Neural cell (in vitro differentiated cells): ENCODE data around the gene LPCAT1. TPM values are rescaled to one million over a fixed set of nuclear protein-coding genes. Genes with fewer than 3 reads are reported as not detected.

Experiments
- H2AFZ ChIP-seq: fragments of 200-600, 300-800 bp; sonication (generic), shearing (Covaris generic); 2 replicates; pipeline ENCODE4 v1.6.0; 2014; ENCODE audit warnings: low read depth, mild to moderate bottlenecking, antibody characterized with exemption, low read length, moderate library complexity
- H3F3A ChIP-seq: fragments of 200-600 bp; shearing (Covaris generic); 2 replicates; pipeline ENCODE4 v1.6.1; 2016; ENCODE audit warnings: mild to moderate bottlenecking, moderate library complexity, mixed read lengths, antibody characterized with exemption, low read length; ENCODE audit not compliant: insufficient read depth, poor library complexity, severe bottlenecking
- H3K27ac ChIP-seq: fragments of 200-600, 300-800 bp; sonication (generic), shearing (Covaris generic); 2 replicates; pipeline ENCODE4 v1.5.1; 2014; ENCODE audit warnings: mild to moderate bottlenecking, low read length, moderate library complexity
- H3K27me3 ChIP-seq: fragments of 300-800, 200-600 bp; sonication (generic), shearing (Covaris generic); 2 replicates; pipeline ENCODE4 v1.6.0; 2014; ENCODE audit warnings: mild to moderate bottlenecking, low read depth, low read length, moderate library complexity; ENCODE audit not compliant: insufficient read depth
- H3K36me3 ChIP-seq: fragments of 300-800, 200-600 bp; sonication (generic), shearing (Covaris generic); 2 replicates; pipeline ENCODE4 v1.5.1; 2014; ENCODE audit warnings: mild to moderate bottlenecking, antibody characterized with exemption, low read length, moderate library complexity; ENCODE audit not compliant: insufficient read depth
- H3K4me2 ChIP-seq: fragments of 300-800, 200-600 bp; sonication (generic), shearing (Covaris generic); 2 replicates; pipeline ENCODE4 v1.6.0; 2014; ENCODE audit warnings: mild to moderate bottlenecking, low read length
- H3K4me3 ChIP-seq: fragments of 300-800, 200-600 bp; sonication (generic), shearing (Covaris generic); 2 replicates; pipeline ENCODE4 v1.5.1; 2014; ENCODE audit warnings: mild to moderate bottlenecking, low read length, moderate library complexity
- H3K79me2 ChIP-seq: fragments of 200-600 bp; shearing (Covaris generic); replicated peaks from 2 replicates; pipeline ENCODE4 v1.6.0; 2014; ENCODE audit warnings: mild to moderate bottlenecking, low read length, moderate library complexity; ENCODE audit not compliant: insufficient read depth
- H3K9ac ChIP-seq: fragments of 300-800, 200-600 bp; sonication (generic), shearing (Covaris generic); 2 replicates; pipeline ENCODE4 v1.6.1; 2016; ENCODE audit warnings: mild to moderate bottlenecking, low read length, mixed read lengths
- H3K9me2 ChIP-seq: fragments of 200-600 bp; shearing (Covaris generic); 2 replicates; pipeline ENCODE4 v1.6.1; 2016; ENCODE audit warnings: mild to moderate bottlenecking, low read length, mixed read lengths; ENCODE audit not compliant: insufficient read depth
- H3K9me3 ChIP-seq: fragments of 200-600, 300-800 bp; sonication (generic), shearing (Covaris generic); 2 replicates; pipeline ENCODE4 v1.6.1; 2016; ENCODE audit warnings: mild to moderate bottlenecking, mixed run types, low read length, moderate library complexity, mixed read lengths
- H4K20me1 ChIP-seq: fragments of 200-600 bp; shearing (Covaris generic); 2 replicates; pipeline ENCODE4 v1.6.1; 2016; ENCODE audit warnings: mild to moderate bottlenecking, mixed run types; ENCODE audit not compliant: insufficient read depth
- EP300 ChIP-seq: fragments of 450-650 bp; conservative IDR thresholded peaks from 2 replicates; pipeline ENCODE4 v1.6.1; 2014; ENCODE audit warnings: antibody characterized with exemption, mild to moderate bottlenecking, moderate library complexity; ENCODE audit not compliant: poor library complexity, severe bottlenecking
- EZH2 ChIP-seq: fragments of 200-600, 300-800 bp; shearing (Covaris generic), sonication (generic); IDR thresholded peaks from 2 replicates; pipeline ENCODE4 v1.6.1; 2014; ENCODE audit warnings: antibody characterized with exemption, low read length, borderline replicate concordance, mild to moderate bottlenecking; ENCODE audit not compliant: insufficient read depth, poor library complexity, severe bottlenecking
- MXI1 ChIP-seq: fragments of 450-650 bp; conservative IDR thresholded peaks from 2 replicates; pipeline ENCODE4 v1.6.1; 2014; ENCODE audit warnings: antibody characterized with exemption, mild to moderate bottlenecking; ENCODE audit not compliant: poor library complexity, severe bottlenecking
- POLR2AphosphoS5 ChIP-seq: IDR thresholded peaks from 2 replicates; pipeline ENCODE4 v1.6.1; 2012
- RAD21 ChIP-seq: fragments of 450-650 bp; conservative IDR thresholded peaks from 2 replicates; pipeline ENCODE4 v1.6.1; 2014; ENCODE audit warnings: antibody characterized with exemption, mild to moderate bottlenecking, moderate library complexity
- REST ChIP-seq: IDR thresholded peaks from 2 replicates; pipeline ENCODE4 v1.6.1; 2012; ENCODE audit warnings: borderline replicate concordance
- SMC3 ChIP-seq: fragments of 450-650 bp; conservative IDR thresholded peaks from 2 replicates; pipeline ENCODE4 v1.6.1; 2014; ENCODE audit warnings: antibody characterized with exemption, mild to moderate bottlenecking, moderate library complexity; ENCODE audit not compliant: poor library complexity
- TAF1 ChIP-seq: IDR thresholded peaks from 2 replicates; pipeline ENCODE4 v1.6.1; 2012; ENCODE audit warnings: low read depth
- polyA plus RNA-seq: library from polyadenylated mRNA; depleted of rRNA; stranded (reverse); fragments of >200 nt; gene quantifications from 2 replicates; pipeline ENCODE4 v1.2.3, GENCODE V29; 2014
- TF ChIP-seq, protein P1 (sequence below): fragments of 450-650 bp; IDR thresholded peaks from 2 replicates; pipeline ENCODE4 v1.5.1; 2014; ENCODE audit warnings: antibody characterized with exemption, mild to moderate bottlenecking, moderate library complexity; ENCODE audit not compliant: poor library complexity, severe bottlenecking

The LPCAT1 gene
- polyA plus RNA-seq, 1 donor from 2014 or later: 61.8 TPM

DNA sequence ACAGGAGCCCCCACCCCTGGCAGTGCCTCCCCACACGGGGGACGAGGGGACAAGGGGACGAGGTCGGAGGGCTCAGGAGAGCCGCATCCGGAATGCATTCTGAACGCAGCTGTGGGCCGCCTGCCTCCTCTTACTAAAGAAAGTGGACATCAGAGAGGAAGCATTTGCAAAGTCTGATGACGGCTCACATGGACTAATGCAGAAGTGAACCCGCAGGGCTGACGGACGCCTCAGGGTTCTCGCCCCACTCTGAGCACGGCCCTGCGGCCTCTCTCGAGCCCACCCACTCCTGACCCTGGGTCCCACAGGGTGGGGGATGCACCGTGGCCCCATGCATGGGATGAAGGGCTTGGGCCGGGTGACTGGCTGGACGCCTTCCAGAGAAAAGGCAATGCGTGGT is 5.9 kb downstream of the LPCAT1 start:
- H3K9me2 ChIP-seq: no peaks in the 10 kb centered on the region
- H3K27ac ChIP-seq: no peak overlapping the region
- H4K20me1 ChIP-seq: peaks cover 20% of the 10 kb centered on the region
- no peak overlapping the region for H3K9ac ChIP-seq
- peaks cover 11% of the 10 kb centered on the region for H3K79me2 ChIP-seq
- no peaks in the 10 kb centered on the region for H3K9me3 ChIP-seq
- H3K36me3 ChIP-seq: no peaks in the 10 kb centered on the region
- TF ChIP-seq RAD21 (no peak), SMC3 (no peak), REST (no peak), POLR2AphosphoS5 (no peak), TAF1 (no peak), EP300 (no peak), EZH2 (no peak), MXI1 (no peak)
- TF ChIP-seq, protein P1, sequence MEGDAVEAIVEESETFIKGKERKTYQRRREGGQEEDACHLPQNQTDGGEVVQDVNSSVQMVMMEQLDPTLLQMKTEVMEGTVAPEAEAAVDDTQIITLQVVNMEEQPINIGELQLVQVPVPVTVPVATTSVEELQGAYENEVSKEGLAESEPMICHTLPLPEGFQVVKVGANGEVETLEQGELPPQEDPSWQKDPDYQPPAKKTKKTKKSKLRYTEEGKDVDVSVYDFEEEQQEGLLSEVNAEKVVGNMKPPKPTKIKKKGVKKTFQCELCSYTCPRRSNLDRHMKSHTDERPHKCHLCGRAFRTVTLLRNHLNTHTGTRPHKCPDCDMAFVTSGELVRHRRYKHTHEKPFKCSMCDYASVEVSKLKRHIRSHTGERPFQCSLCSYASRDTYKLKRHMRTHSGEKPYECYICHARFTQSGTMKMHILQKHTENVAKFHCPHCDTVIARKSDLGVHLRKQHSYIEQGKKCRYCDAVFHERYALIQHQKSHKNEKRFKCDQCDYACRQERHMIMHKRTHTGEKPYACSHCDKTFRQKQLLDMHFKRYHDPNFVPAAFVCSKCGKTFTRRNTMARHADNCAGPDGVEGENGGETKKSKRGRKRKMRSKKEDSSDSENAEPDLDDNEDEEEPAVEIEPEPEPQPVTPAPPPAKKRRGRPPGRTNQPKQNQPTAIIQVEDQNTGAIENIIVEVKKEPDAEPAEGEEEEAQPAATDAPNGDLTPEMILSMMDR: no peak
- H3F3A ChIP-seq: no peaks in the 10 kb centered on the region
- H3K4me2 ChIP-seq: no peak overlapping the region
- H2AFZ ChIP-seq: no peak overlapping the region
- no peak overlapping the region for H3K4me3 ChIP-seq
- no peaks in the 10 kb centered on the region for H3K27me3 ChIP-seq

DNA sequence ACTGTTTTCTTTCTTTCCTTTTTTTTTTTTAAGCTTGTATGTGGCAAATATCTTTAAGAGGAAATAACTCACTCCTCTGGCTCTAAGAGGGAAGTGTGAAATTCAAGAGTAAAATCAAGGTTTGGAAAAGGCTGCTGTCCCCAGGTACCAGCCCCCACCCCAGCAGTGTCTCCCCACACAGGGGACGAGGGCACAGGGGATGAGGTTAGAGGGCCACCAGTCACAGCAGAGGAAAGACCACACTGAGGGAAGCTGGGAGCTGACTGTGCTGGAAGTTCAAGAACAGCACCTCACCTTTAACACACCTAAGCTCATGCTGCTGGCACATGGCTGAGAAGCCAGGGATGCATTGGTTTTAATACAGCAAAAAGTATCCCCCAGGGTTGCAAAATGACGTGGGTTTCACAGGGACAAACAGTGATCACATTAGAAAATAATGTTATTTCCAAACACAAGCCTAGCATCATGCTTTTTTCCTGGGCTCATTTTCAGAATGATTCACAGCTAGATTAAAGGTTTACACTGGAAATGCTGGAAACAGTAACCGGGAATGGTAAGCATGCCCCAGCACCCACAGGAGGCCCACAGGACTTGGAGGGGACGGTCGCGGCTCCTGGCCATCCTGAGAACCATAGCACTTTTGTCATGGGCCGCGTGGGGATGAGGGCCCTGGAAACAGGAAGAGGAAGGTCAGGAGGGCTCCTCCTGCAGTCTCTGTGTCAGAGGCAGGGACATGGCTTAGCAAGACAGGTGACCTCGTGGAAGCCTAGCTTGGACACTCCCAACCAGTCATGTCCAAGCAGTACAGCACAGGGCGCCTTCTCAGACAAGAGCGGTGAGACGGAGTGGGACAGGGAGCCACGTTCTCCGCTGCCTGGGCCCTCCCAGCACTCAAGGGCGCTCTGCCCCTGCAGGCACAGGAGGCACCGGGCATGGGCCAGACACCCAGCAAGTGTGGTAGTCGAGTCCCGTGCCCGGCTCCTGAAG is 6.9 kb downstream of the LPCAT1 start:
- H3F3A ChIP-seq: no peaks in the 10 kb centered on the region
- no peaks in the 10 kb centered on the region for H3K36me3 ChIP-seq
- no peak overlapping the region for H2AFZ ChIP-seq
- H3K9me2 ChIP-seq: no peaks in the 10 kb centered on the region
- no peak overlapping the region for H3K27ac ChIP-seq
- no peaks in the 10 kb centered on the region for H3K27me3 ChIP-seq
- H3K9me3 ChIP-seq: no peaks in the 10 kb centered on the region
- peaks cover 10% of the 10 kb centered on the region for H4K20me1 ChIP-seq
- no peak overlapping the region for H3K4me2 ChIP-seq
- no peak overlapping the region for H3K9ac ChIP-seq
- TF ChIP-seq RAD21 (no peak), TAF1 (no peak), REST (no peak), EZH2 (no peak), MXI1 (no peak), EP300 (no peak)
- TF ChIP-seq, protein P1: no peak
- peaks cover 2% of the 10 kb centered on the region for H3K79me2 ChIP-seq
- H3K4me3 ChIP-seq: no peak overlapping the region
